ENCODE results near the gene UBA5. TPM values are rescaled to one million over a fixed set of nuclear protein-coding genes. Genes with fewer than 3 reads are reported as not detected.

UBA5 gene
- total RNA-seq, 1 experiment from 2014 or later = 38.6 TPM

DNA sequence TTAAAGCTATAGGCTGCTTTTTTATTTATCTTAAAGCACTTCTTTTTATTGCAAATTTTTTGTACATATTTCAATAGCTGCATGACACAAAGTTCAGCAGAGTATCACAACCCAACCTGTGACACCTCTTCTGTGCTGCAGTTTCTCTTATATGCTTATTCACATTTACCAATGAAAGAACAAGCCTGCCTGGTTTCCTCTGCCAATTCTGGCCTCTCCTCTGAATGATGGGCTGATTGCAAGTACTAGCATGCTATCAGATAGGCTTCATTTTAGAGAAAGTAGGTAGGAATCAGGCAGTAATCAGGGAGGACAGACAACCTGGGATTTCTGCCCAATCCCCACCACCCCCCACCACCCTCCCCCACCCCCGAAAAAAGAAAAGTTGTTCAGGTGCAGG lies 36.5 kb upstream of the UBA5 start:
- peaks cover 24% of the 10 kb centered on the region for H3K4me1 Mint-ChIP-seq
- DNase-seq (ENCODE audit: low spot score) (no peak), ATAC-seq (no peak)
- no peaks in the 10 kb centered on the region for H3K27me3 Mint-ChIP-seq (ENCODE audit: low read depth)
- no peaks in the 10 kb centered on the region for H3K9me3 Mint-ChIP-seq
- no peak overlapping the region for H3K4me3 Mint-ChIP-seq
- H3K27ac Mint-ChIP-seq = no peak overlapping the region
- ChIA-PET CTCF (no interaction called here), POLR2A (no interaction called here)
- H3K36me3 Mint-ChIP-seq = peaks cover 2% of the 10 kb centered on the region; the same call in 1 of the 2 replicates
- no peak for TF ChIP-seq NR2C2 (CRISPR knock-in tag; IDR thresholded peaks at IDR 0.05)
- no peak for TF ChIP-seq RORB (CRISPR knock-in tag; IDR thresholded peaks at IDR 0.05)
- TF ChIP-seq SMAD4 (CRISPR knock-in tag; IDR thresholded peaks at IDR 0.05) = no peak
- no peak for TF ChIP-seq NFYB (CRISPR knock-in tag; conservative IDR thresholded peaks at IDR 0.05; ENCODE audit: low read depth)
- no peak for TF ChIP-seq ZNF416 (CRISPR knock-in tag; IDR thresholded peaks at IDR 0.05)
- no peak for TF ChIP-seq ZNF219 (CRISPR knock-in tag; IDR thresholded peaks at IDR 0.05; ENCODE audit: borderline replicate concordance)
- TF ChIP-seq E2F1 (CRISPR knock-in tag; IDR thresholded peaks at IDR 0.05) = no peak
- TF ChIP-seq, protein P1, sequence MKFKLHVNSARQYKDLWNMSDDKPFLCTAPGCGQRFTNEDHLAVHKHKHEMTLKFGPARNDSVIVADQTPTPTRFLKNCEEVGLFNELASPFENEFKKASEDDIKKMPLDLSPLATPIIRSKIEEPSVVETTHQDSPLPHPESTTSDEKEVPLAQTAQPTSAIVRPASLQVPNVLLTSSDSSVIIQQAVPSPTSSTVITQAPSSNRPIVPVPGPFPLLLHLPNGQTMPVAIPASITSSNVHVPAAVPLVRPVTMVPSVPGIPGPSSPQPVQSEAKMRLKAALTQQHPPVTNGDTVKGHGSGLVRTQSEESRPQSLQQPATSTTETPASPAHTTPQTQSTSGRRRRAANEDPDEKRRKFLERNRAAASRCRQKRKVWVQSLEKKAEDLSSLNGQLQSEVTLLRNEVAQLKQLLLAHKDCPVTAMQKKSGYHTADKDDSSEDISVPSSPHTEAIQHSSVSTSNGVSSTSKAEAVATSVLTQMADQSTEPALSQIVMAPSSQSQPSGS (CRISPR knock-in tag; IDR thresholded peaks at IDR 0.05; ENCODE audit: borderline replicate concordance, low read depth) = no peak

- Mint-ChIP-seq H3K4me1 (peaks cover 24% of the 10 kb centered on the region), H3K27me3 (ENCODE audit: low read depth) (no peaks in the 10 kb centered on the region), H3K36me3 (peaks cover 2% of the 10 kb centered on the region; the same call in 1 of the 2 replicates), H3K9me3 (no peaks in the 10 kb centered on the region), H3K4me3 (no peak overlapping the region), H3K27ac (peak overlapping the region; percentile 70; the same call in 1 of the 2 replicates)
- TF ChIP-seq, protein P2, sequence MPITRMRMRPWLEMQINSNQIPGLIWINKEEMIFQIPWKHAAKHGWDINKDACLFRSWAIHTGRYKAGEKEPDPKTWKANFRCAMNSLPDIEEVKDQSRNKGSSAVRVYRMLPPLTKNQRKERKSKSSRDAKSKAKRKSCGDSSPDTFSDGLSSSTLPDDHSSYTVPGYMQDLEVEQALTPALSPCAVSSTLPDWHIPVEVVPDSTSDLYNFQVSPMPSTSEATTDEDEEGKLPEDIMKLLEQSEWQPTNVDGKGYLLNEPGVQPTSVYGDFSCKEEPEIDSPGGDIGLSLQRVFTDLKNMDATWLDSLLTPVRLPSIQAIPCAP (CRISPR knock-in tag; IDR thresholded peaks at IDR 0.05) = no peak
- TF ChIP-seq, protein P3, sequence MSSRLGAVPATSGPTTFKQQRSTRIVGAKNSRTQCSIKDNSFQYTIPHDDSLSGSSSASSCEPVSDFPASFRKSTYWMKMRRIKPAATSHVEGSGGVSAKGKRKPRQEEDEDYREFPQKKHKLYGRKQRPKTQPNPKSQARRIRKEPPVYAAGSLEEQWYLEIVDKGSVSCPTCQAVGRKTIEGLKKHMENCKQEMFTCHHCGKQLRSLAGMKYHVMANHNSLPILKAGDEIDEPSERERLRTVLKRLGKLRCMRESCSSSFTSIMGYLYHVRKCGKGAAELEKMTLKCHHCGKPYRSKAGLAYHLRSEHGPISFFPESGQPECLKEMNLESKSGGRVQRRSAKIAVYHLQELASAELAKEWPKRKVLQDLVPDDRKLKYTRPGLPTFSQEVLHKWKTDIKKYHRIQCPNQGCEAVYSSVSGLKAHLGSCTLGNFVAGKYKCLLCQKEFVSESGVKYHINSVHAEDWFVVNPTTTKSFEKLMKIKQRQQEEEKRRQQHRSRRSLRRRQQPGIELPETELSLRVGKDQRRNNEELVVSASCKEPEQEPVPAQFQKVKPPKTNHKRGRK (CRISPR knock-in tag; IDR thresholded peaks at IDR 0.05; ENCODE audit: borderline replicate concordance) = no peak
- TF ChIP-seq NFYB (CRISPR knock-in tag; conservative IDR thresholded peaks at IDR 0.05; ENCODE audit: low read depth) (no peak), ARID4B (CRISPR knock-in tag; IDR thresholded peaks at IDR 0.05; ENCODE audit: borderline replicate concordance) (no peak)
- ChIA-PET CTCF (no interaction called here), POLR2A (no interaction called here)
- DNase-seq (ENCODE audit: low spot score) (peak; percentile 31), ATAC-seq (peak; percentile 73)
These were observed 35.3 kb upstream of the UBA5 start for GRCh38 chr3:132624790-132625189.

DNA sequence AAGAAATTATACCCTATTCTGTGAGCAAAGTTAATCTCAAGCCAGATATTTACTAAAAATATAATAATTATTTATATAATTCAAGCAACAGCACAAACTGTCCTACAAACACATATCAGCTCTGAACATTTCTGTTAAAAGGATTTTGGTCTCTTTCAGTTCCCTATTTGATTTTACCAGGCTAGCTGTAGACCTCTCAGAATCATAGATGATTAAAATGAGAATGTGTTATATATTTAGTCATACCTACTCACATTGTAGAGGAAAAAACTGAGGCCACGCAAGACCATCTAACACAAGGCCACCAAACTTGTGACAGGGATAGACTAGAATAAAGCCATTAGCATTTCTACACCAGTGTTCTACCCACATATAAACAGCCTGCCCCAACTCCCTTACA lies 34.5 kb upstream of the UBA5 start:
- DNase-seq (ENCODE audit: low spot score) (no peak), ATAC-seq (no peak)
- ChIA-PET CTCF (interaction anchor here (2.1 kb wide), 1 partner anchor 16 kb away, joined by 8 read pairs; no protein-coding TSS in a partner anchor), POLR2A (no interaction called here)
- Mint-ChIP-seq H3K36me3 (peaks cover 2% of the 10 kb centered on the region; the same call in 1 of the 2 replicates), H3K4me3 (no peak overlapping the region), H3K27ac (peak overlapping the region; percentile 89), H3K4me1 (peaks cover 24% of the 10 kb centered on the region), H3K27me3 (ENCODE audit: low read depth) (no peaks in the 10 kb centered on the region), H3K9me3 (no peaks in the 10 kb centered on the region)
- TF ChIP-seq ARID4B (CRISPR knock-in tag; IDR thresholded peaks at IDR 0.05; ENCODE audit: borderline replicate concordance) (no peak), ZNF232 (CRISPR knock-in tag; IDR thresholded peaks at IDR 0.05) (no peak), SP1 (CRISPR knock-in tag; conservative IDR thresholded peaks at IDR 0.05) (no peak), CREB1 (CRISPR knock-in tag; IDR thresholded peaks at IDR 0.05) (no peak), HMGA2 (CRISPR knock-in tag; IDR thresholded peaks at IDR 0.05) (no peak)
- TF ChIP-seq, protein P4, sequence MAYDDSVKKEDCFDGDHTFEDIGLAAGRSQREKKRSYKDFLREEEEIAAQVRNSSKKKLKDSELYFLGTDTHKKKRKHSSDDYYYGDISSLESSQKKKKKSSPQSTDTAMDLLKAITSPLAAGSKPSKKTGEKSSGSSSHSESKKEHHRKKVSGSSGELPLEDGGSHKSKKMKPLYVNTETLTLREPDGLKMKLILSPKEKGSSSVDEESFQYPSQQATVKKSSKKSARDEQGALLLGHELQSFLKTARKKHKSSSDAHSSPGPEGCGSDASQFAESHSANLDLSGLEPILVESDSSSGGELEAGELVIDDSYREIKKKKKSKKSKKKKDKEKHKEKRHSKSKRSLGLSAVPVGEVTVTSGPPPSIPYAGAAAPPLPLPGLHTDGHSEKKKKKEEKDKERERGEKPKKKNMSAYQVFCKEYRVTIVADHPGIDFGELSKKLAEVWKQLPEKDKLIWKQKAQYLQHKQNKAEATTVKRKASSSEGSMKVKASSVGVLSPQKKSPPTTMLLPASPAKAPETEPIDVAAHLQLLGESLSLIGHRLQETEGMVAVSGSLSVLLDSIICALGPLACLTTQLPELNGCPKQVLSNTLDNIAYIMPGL (CRISPR knock-in tag; IDR thresholded peaks at IDR 0.05) = no peak

Measured in WTC11 (cell line).